Measurements from ENCODE around the gene MREG. TPM values are rescaled to one million over a fixed set of nuclear protein-coding genes. Genes with fewer than 3 reads are reported as not detected.
A peak's percentile ranks its signal among the peaks of the same experiment; 100 is the strongest.
"Not testable (repeated sequence)": the region's sequence is repeated elsewhere in the genome, so short reads cannot be mapped to it uniquely, and the experiment has no call there.

MREG gene
- total and polyA plus RNA-seq, 2 donors, result 0.89 to 3.4 TPM

GRCh38 chr2:215946586-215946985 is 66.8 kb downstream of the MREG start:
- H3K4me1 ChIP-seq (ENCODE audit: insufficient read depth), result no peaks in the 10 kb centered on the region
- no peak for DNase-seq (ENCODE audit: extremely low spot score)
- no peak overlapping the region for H3K27ac ChIP-seq (ENCODE audit: low read depth)
- peaks cover 1% of the 10 kb centered on the region for H3K36me3 ChIP-seq (ENCODE audit: insufficient read depth)
- WGBS, result 87% methylated on average over 3 of the region's 3 CpGs
- H3K4me3 ChIP-seq (ENCODE audit: low read depth, low read length), result no peak overlapping the region

GRCh38 chr2:215942194-215942593 is 71.2 kb downstream of the MREG start:
- H3K4me1 ChIP-seq (ENCODE audit: insufficient read depth), result no peaks in the 10 kb centered on the region
- 89% methylated on average over 3 of the region's 3 CpGs for WGBS
- H3K36me3 ChIP-seq (ENCODE audit: insufficient read depth), result peaks cover 1% of the 10 kb centered on the region
- H3K4me3 ChIP-seq (ENCODE audit: low read depth, low read length), result no peak overlapping the region
- H3K27ac ChIP-seq (ENCODE audit: low read depth), result no peak overlapping the region
- DNase-seq (ENCODE audit: extremely low spot score), result no peak

GRCh38 chr2:215941726-215942125 is 71.6 kb downstream of the MREG start:
- Histone ChIP-seq H3K4me3 (ENCODE audit: low read depth, low read length) (no peak overlapping the region), H3K4me1 (ENCODE audit: insufficient read depth) (no peaks in the 10 kb centered on the region)
- WGBS, result 98% methylated on average over 1 of the region's 1 CpG

GRCh38 chr2:215940645-215941184 is 72.6 kb downstream of the MREG start:
- no peaks in the 10 kb centered on the region for H3K36me3 ChIP-seq (ENCODE audit: insufficient read depth)
- no peaks in the 10 kb centered on the region for H3K4me1 ChIP-seq (ENCODE audit: insufficient read depth)
- H3K4me3 ChIP-seq (ENCODE audit: low read depth, low read length), result no peak overlapping the region
- no peak for DNase-seq (ENCODE audit: extremely low spot score)
- 86% methylated on average over 6 of the region's 6 CpGs for WGBS
- no peak overlapping the region for H3K27ac ChIP-seq (ENCODE audit: low read depth)

More at GRCh38 chr2:215941726-215942125, 71.6 kb downstream of the MREG start:
- no peak for DNase-seq (ENCODE audit: extremely low spot score)
- H3K27ac ChIP-seq (ENCODE audit: low read depth), result no peak overlapping the region
- peaks cover 1% of the 10 kb centered on the region for H3K36me3 ChIP-seq (ENCODE audit: insufficient read depth)

- 86% methylated on average over 3 of the region's 3 CpGs for WGBS
- DNase-seq (ENCODE audit: extremely low spot score), result no peak
- H3K27ac ChIP-seq (ENCODE audit: low read depth), result no peak overlapping the region
- H3K4me3 ChIP-seq (ENCODE audit: low read depth, low read length), result no peak overlapping the region
- H3K36me3 ChIP-seq (ENCODE audit: insufficient read depth), result no peaks in the 10 kb centered on the region
- no peaks in the 10 kb centered on the region for H3K4me1 ChIP-seq (ENCODE audit: insufficient read depth)
Measured at GRCh38 chr2:215937190-215937589, 76.2 kb downstream of the MREG start.

- 89% methylated on average over 3 of the region's 3 CpGs for WGBS
- no peaks in the 10 kb centered on the region for H3K36me3 ChIP-seq (ENCODE audit: insufficient read depth)
- H3K27ac ChIP-seq (ENCODE audit: low read depth), result no peak overlapping the region
- no peak for DNase-seq (ENCODE audit: extremely low spot score)
- H3K4me3 ChIP-seq (ENCODE audit: low read depth, low read length), result no peak overlapping the region
- H3K4me1 ChIP-seq (ENCODE audit: insufficient read depth), result no peaks in the 10 kb centered on the region
Measured at GRCh38 chr2:215933151-215933550, 80.2 kb downstream of the MREG start.

- H3K27ac ChIP-seq (ENCODE audit: low read depth), result no peak overlapping the region
- DNase-seq (ENCODE audit: extremely low spot score), result peak; percentile 32
- no peaks in the 10 kb centered on the region for H3K4me1 ChIP-seq (ENCODE audit: insufficient read depth)
- no peaks in the 10 kb centered on the region for H3K36me3 ChIP-seq (ENCODE audit: insufficient read depth)
- 4% methylated on average over 8 of the region's 8 CpGs for WGBS
- H3K4me3 ChIP-seq (ENCODE audit: low read depth, low read length), result no peak overlapping the region
Measured at GRCh38 chr2:215931256-215931903, 82.0 kb downstream of the MREG start.

GRCh38 chr2:215930505-215931253 is 82.7 kb downstream of the MREG start:
- Histone ChIP-seq H3K4me1 (ENCODE audit: insufficient read depth) (no peaks in the 10 kb centered on the region), H3K4me3 (ENCODE audit: low read depth, low read length) (no peak overlapping the region), H3K27ac (ENCODE audit: low read depth) (no peak overlapping the region), H3K36me3 (ENCODE audit: insufficient read depth) (no peaks in the 10 kb centered on the region)
- WGBS, result 61% methylated on average over 8 of the region's 8 CpGs
- DNase-seq (ENCODE audit: extremely low spot score), result no peak

- Histone ChIP-seq H3K36me3 (ENCODE audit: insufficient read depth) (no peaks in the 10 kb centered on the region), H3K4me3 (ENCODE audit: low read depth, low read length) (no peak overlapping the region), H3K27ac (ENCODE audit: low read depth) (no peak overlapping the region), H3K4me1 (ENCODE audit: insufficient read depth) (no peaks in the 10 kb centered on the region)
- 87% methylated on average over 6 of the region's 6 CpGs for WGBS
- no peak for DNase-seq (ENCODE audit: extremely low spot score)
Measured at GRCh38 chr2:215929602-215930335, 83.6 kb downstream of the MREG start.

- 82% methylated on average over 11 of the region's 11 CpGs for WGBS
- Histone ChIP-seq H3K4me3 (ENCODE audit: low read depth, low read length) (no peak overlapping the region), H3K36me3 (ENCODE audit: insufficient read depth) (no peaks in the 10 kb centered on the region), H3K4me1 (ENCODE audit: insufficient read depth) (no peaks in the 10 kb centered on the region), H3K27ac (ENCODE audit: low read depth) (no peak overlapping the region)
- no peak for DNase-seq (ENCODE audit: extremely low spot score)
Measured at GRCh38 chr2:215928086-215928485, 85.3 kb downstream of the MREG start.

GRCh38 chr2:215926992-215927391 is 86.4 kb downstream of the MREG start:
- not testable (repeated sequence) for H3K4me1 ChIP-seq (ENCODE audit: insufficient read depth); H3K4me3 ChIP-seq (ENCODE audit: low read depth, low read length); H3K27ac ChIP-seq (ENCODE audit: low read depth); H3K36me3 ChIP-seq (ENCODE audit: insufficient read depth); DNase-seq (ENCODE audit: extremely low spot score)
- WGBS, result 89% methylated on average over 6 of the region's 6 CpGs

- 83% methylated on average over 3 of the region's 3 CpGs for WGBS
Measured at GRCh38 chr2:215921895-215922294, 91.5 kb downstream of the MREG start.

GRCh38 chr2:215920244-215921100 is 92.9 kb downstream of the MREG start:
- H3K4me3 ChIP-seq (ENCODE audit: low read depth, low read length), result no peak overlapping the region
- H3K4me1 ChIP-seq (ENCODE audit: insufficient read depth), result peaks cover 1% of the 10 kb centered on the region
- DNase-seq (ENCODE audit: extremely low spot score), result peak; percentile 42
- no peak overlapping the region for H3K27ac ChIP-seq (ENCODE audit: low read depth)
- WGBS, result 29% methylated on average over 8 of the region's 8 CpGs
- no peaks in the 10 kb centered on the region for H3K36me3 ChIP-seq (ENCODE audit: insufficient read depth)

More at GRCh38 chr2:215921895-215922294, 91.5 kb downstream of the MREG start:
- no peaks in the 10 kb centered on the region for H3K36me3 ChIP-seq (ENCODE audit: insufficient read depth)
- DNase-seq (ENCODE audit: extremely low spot score), result no peak
- no peak overlapping the region for H3K4me3 ChIP-seq (ENCODE audit: low read depth, low read length)
- no peak overlapping the region for H3K27ac ChIP-seq (ENCODE audit: low read depth)
- H3K4me1 ChIP-seq (ENCODE audit: insufficient read depth), result peaks cover 1% of the 10 kb centered on the region

Data from urinary bladder (tissue), 4 donors.